ENCODE measurements around the gene ARNT2. TPM values are rescaled to one million over a fixed set of nuclear protein-coding genes. Genes with fewer than 3 reads are reported as not detected.

The ARNT2 gene
- total and polyA plus RNA-seq, 4 experiments from 2014 or later, result not detected

- Mint-ChIP-seq H3K27me3 (peaks cover 5 to 9% of the 10 kb centered on the region in 2 donors), H3K36me3 (no peaks in the 10 kb centered on the region), H3K27ac (no peak overlapping the region), H3K4me1 (no peaks in the 10 kb centered on the region), H3K4me3 (no peak overlapping the region), H3K9me3 (peaks cover 0 to 2% (median 0%) of the 10 kb centered on the region in 8 donors)
- Histone ChIP-seq H3K27ac (ENCODE audit: low read depth, low read length) (no peak overlapping the region), H3K4me3 (ENCODE audit: low read length in 2 of 2) (no peak overlapping the region), H3K4me1 (ENCODE audit: insufficient read depth, low read length) (no peaks in the 10 kb centered on the region), H3K9me3 (ENCODE audit: control insufficient read depth in 1 of 2, low read length in 2 of 2) (no peaks in the 10 kb centered on the region), H3K27me3 (ENCODE audit: insufficient read depth, low read length) (no peaks in the 10 kb centered on the region), H3K36me3 (ENCODE audit: insufficient read depth, low read length) (no peaks in the 10 kb centered on the region)
- POLR2A ChIA-PET (ENCODE audit: partially characterized antibody), result no interaction called here
- intact Hi-C loops (cut with micrococcal nuclease), result no loop called here
- CTCF ChIA-PET (ENCODE audit: partially characterized antibody), result no interaction called here
- no peak for DNase-seq
Observed at GRCh38 chr15:80607287-80607980, 203.3 kb downstream of the ARNT2 start.

DNA sequence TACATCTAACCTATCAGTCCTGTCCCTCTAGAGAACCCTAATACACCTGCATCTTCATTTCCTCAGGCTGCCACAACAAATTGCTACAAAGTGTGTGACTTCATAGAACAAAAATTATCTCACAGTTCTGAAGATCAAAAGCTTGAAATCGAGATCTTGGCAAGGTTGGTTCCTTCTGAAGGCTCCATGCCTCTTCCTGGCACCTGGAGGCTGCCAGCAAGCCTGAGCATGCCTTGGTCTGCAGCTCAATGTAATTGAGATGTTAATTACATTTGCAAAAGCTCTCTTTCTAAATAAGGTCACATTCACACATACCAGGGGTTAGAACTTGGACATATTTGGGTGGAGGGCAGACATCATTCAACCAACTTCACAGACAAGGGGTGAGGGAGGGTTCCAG, 204.5 kb downstream of the ARNT2 start:
- no peak overlapping the region for H3K4me3 Mint-ChIP-seq
- H3K27ac Mint-ChIP-seq, result no peak overlapping the region
- no peaks in the 10 kb centered on the region for H3K9me3 ChIP-seq (ENCODE audit: control insufficient read depth in 1 of 2, low read length in 2 of 2)
- no peak for DNase-seq
- intact Hi-C loops (cut with micrococcal nuclease), result no loop called here
- H3K4me1 ChIP-seq (ENCODE audit: insufficient read depth, low read length), result no peaks in the 10 kb centered on the region
- no peaks in the 10 kb centered on the region for H3K36me3 ChIP-seq (ENCODE audit: insufficient read depth, low read length)
- H3K4me1 Mint-ChIP-seq, result no peaks in the 10 kb centered on the region
- peaks cover 5 to 7% of the 10 kb centered on the region in 2 donors for H3K27me3 Mint-ChIP-seq
- no peaks in the 10 kb centered on the region for H3K27me3 ChIP-seq (ENCODE audit: insufficient read depth, low read length)
- H3K27ac ChIP-seq (ENCODE audit: low read depth, low read length), result no peak overlapping the region
- CTCF ChIA-PET (ENCODE audit: partially characterized antibody), result no interaction called here
- peaks cover 0 to 2% (median 0%) of the 10 kb centered on the region in 8 donors for H3K9me3 Mint-ChIP-seq
- no peaks in the 10 kb centered on the region for H3K36me3 Mint-ChIP-seq
- POLR2A ChIA-PET (ENCODE audit: partially characterized antibody), result no interaction called here
- H3K4me3 ChIP-seq (ENCODE audit: low read length in 2 of 2), result no peak overlapping the region

GRCh38 chr15:80609091-80609490, 204.9 kb downstream of the ARNT2 start:
- Mint-ChIP-seq H3K4me3 (no peak overlapping the region), H3K27me3 (peaks cover 5 to 7% of the 10 kb centered on the region in 2 donors), H3K27ac (no peak overlapping the region), H3K9me3 (peaks cover 0 to 2% (median 0%) of the 10 kb centered on the region in 8 donors), H3K4me1 (no peaks in the 10 kb centered on the region), H3K36me3 (no peaks in the 10 kb centered on the region)
- no peak for DNase-seq
- no peak overlapping the region for H3K27ac ChIP-seq (ENCODE audit: low read depth, low read length)
- H3K4me1 ChIP-seq (ENCODE audit: insufficient read depth, low read length), result no peaks in the 10 kb centered on the region
- POLR2A ChIA-PET (ENCODE audit: partially characterized antibody), result no interaction called here
- intact Hi-C loops (cut with micrococcal nuclease), result no loop called here
- H3K9me3 ChIP-seq (ENCODE audit: control insufficient read depth in 1 of 2, low read length in 2 of 2), result no peaks in the 10 kb centered on the region
- no peaks in the 10 kb centered on the region for H3K27me3 ChIP-seq (ENCODE audit: insufficient read depth, low read length)
- H3K36me3 ChIP-seq (ENCODE audit: insufficient read depth, low read length), result no peaks in the 10 kb centered on the region
- CTCF ChIA-PET (ENCODE audit: partially characterized antibody), result no interaction called here
- H3K4me3 ChIP-seq (ENCODE audit: low read length in 2 of 2), result no peak overlapping the region

DNA sequence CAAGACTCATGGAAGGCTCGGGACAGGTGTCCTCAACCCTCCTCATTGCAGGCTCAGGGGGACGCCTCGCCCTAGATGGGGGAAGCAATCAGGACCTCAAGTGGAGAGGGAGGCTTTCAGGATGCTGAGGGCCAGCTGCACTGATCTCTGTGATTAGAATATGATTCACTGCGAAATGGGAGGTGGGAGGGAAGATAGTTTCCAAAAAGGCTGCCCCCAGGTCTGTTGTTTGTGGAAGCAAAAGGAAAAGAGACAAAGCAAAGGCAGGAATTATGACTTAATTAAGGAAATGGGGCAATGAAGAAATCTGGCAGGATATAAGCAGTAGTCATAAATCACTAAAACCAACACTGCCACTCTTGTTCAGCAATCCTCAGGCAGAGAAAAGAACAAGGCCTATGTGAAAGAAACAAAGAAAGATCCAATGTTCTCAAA, 205.3 kb downstream of the ARNT2 start:
- Mint-ChIP-seq H3K27ac (no peak overlapping the region), H3K9me3 (peaks cover 0 to 1% (median 0%) of the 10 kb centered on the region in 8 donors), H3K4me1 (no peaks in the 10 kb centered on the region), H3K36me3 (no peaks in the 10 kb centered on the region), H3K4me3 (no peak overlapping the region), H3K27me3 (peaks cover 5% of the 10 kb centered on the region in 2 donors)
- Histone ChIP-seq H3K9me3 (ENCODE audit: control insufficient read depth in 1 of 2, low read length in 2 of 2) (no peaks in the 10 kb centered on the region), H3K27ac (ENCODE audit: low read depth, low read length) (no peak overlapping the region), H3K4me3 (ENCODE audit: low read length in 2 of 2) (no peak overlapping the region), H3K27me3 (ENCODE audit: insufficient read depth, low read length) (no peaks in the 10 kb centered on the region), H3K36me3 (ENCODE audit: insufficient read depth, low read length) (no peaks in the 10 kb centered on the region), H3K4me1 (ENCODE audit: insufficient read depth, low read length) (no peaks in the 10 kb centered on the region)
- intact Hi-C loops (cut with micrococcal nuclease), result no loop called here
- no peak for DNase-seq
- ChIA-PET POLR2A (ENCODE audit: partially characterized antibody) (no interaction called here), CTCF (ENCODE audit: partially characterized antibody) (no interaction called here)

DNA sequence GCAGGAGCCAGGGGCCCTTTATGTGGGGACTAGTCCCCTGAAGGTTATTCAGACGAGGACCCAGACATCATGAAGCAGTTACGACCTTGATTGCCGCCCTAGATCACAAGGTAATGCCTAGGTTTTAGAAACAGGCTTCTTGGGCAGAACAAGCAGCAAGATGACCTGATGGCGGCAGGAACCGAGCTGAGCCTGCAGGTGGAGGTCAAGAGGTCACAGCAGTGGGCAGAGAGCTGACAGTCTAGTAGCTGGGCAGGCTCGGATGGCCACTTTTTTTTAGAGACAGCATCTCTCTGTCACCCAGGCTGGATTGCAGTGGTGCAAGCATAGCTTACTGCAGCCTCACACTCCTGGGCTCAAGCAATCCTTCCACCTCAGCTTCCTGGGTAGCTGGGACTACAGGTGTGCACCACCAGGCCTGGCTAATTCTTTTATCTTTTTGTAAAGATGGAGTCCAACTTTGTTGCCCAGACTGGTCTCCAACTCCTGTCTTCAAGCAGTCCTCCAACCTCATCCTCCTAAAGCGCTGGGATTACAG, 207.4 kb downstream of the ARNT2 start:
- Mint-ChIP-seq H3K4me3 (no peak overlapping the region), H3K27me3 (peaks cover 5 to 9% of the 10 kb centered on the region in 2 donors), H3K36me3 (no peaks in the 10 kb centered on the region), H3K4me1 (no peaks in the 10 kb centered on the region), H3K9me3 (no peaks in the 10 kb centered on the region), H3K27ac (no peak overlapping the region)
- H3K9me3 ChIP-seq (ENCODE audit: control insufficient read depth in 1 of 2, low read length in 2 of 2), result no peaks in the 10 kb centered on the region
- intact Hi-C loops (cut with micrococcal nuclease), result no loop called here
- H3K27me3 ChIP-seq (ENCODE audit: insufficient read depth, low read length), result no peaks in the 10 kb centered on the region
- no peak for DNase-seq
- H3K4me1 ChIP-seq (ENCODE audit: insufficient read depth, low read length), result no peaks in the 10 kb centered on the region
- no peak overlapping the region for H3K4me3 ChIP-seq (ENCODE audit: low read length in 2 of 2)
- CTCF ChIA-PET (ENCODE audit: partially characterized antibody), result no interaction called here
- H3K27ac ChIP-seq (ENCODE audit: low read depth, low read length), result no peak overlapping the region
- no peaks in the 10 kb centered on the region for H3K36me3 ChIP-seq (ENCODE audit: insufficient read depth, low read length)
- POLR2A ChIA-PET (ENCODE audit: partially characterized antibody), result no interaction called here

DNA sequence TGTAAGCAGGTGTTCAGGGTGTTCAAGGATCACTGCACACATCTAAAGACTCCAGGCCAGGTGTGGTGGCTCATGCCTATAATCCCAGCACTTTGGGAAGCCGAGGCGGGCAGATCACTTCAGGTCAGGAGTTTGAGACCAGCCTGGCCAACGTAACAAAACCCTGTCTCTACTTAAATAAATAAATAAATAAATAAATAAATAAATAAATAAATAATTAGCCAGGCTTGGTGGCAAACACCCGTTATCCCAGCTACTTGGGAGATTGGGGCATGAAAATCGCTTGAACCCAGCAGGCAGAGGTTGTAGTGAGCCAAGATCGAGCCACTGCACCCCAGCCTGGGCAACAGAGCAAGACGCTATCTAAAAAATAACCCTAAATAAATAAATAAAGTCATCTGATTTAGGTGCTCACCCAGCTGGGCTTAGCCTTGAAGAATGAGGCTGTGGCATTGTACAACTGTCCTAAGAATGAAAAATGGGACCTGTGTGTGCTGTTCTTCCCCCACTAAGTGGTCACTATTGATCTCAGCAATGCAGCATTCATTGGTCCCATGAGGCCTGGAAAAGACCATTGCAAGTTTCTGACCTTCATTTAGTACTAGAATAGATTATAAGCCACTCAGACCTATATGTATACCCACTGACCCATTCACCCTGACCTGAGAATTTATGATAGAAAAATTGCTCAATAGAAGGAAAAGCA, 208.1 kb downstream of the ARNT2 start:
- H3K36me3 ChIP-seq (ENCODE audit: insufficient read depth, low read length), result no peaks in the 10 kb centered on the region
- no peak overlapping the region for H3K27ac ChIP-seq (ENCODE audit: low read depth, low read length)
- no peak overlapping the region for H3K4me3 ChIP-seq (ENCODE audit: low read length in 2 of 2)
- no peaks in the 10 kb centered on the region for H3K4me1 ChIP-seq (ENCODE audit: insufficient read depth, low read length)
- intact Hi-C loops (cut with micrococcal nuclease), result no loop called here
- POLR2A ChIA-PET (ENCODE audit: partially characterized antibody), result no interaction called here
- no peaks in the 10 kb centered on the region for H3K27me3 ChIP-seq (ENCODE audit: insufficient read depth, low read length)
- Mint-ChIP-seq H3K36me3 (no peaks in the 10 kb centered on the region), H3K4me3 (no peak overlapping the region), H3K9me3 (no peaks in the 10 kb centered on the region), H3K4me1 (no peaks in the 10 kb centered on the region), H3K27ac (no peak overlapping the region), H3K27me3 (peaks cover 5 to 9% of the 10 kb centered on the region in 2 donors)
- CTCF ChIA-PET (ENCODE audit: partially characterized antibody), result no interaction called here
- DNase-seq, result no peak
- H3K9me3 ChIP-seq (ENCODE audit: control insufficient read depth in 1 of 2, low read length in 2 of 2), result no peaks in the 10 kb centered on the region

GRCh38 chr15:80613762-80614365, 209.7 kb downstream of the ARNT2 start:
- Histone ChIP-seq H3K27me3 (ENCODE audit: insufficient read depth, low read length) (no peaks in the 10 kb centered on the region), H3K36me3 (ENCODE audit: insufficient read depth, low read length) (no peaks in the 10 kb centered on the region), H3K4me1 (ENCODE audit: insufficient read depth, low read length) (no peaks in the 10 kb centered on the region), H3K27ac (ENCODE audit: low read depth, low read length) (no peak overlapping the region), H3K9me3 (ENCODE audit: control insufficient read depth in 1 of 2, low read length in 2 of 2) (no peaks in the 10 kb centered on the region), H3K4me3 (ENCODE audit: low read length in 2 of 2) (no peak overlapping the region)
- H3K4me3 Mint-ChIP-seq, result no peak overlapping the region
- ChIA-PET CTCF (ENCODE audit: partially characterized antibody) (interaction anchor here (0.9 kb wide), 1 partner anchor 162 kb away, joined by 3 read pairs; no protein-coding TSS in a partner anchor), POLR2A (ENCODE audit: partially characterized antibody) (no interaction called here)
- peaks cover 11 to 17% of the 10 kb centered on the region in 2 donors for H3K27me3 Mint-ChIP-seq
- H3K9me3 Mint-ChIP-seq, result peaks cover 0 to 5% (median 0%) of the 10 kb centered on the region in 8 donors
- H3K4me1 Mint-ChIP-seq, result no peaks in the 10 kb centered on the region
- intact Hi-C loops (cut with micrococcal nuclease), result no loop called here
- DNase-seq, result no peak
- H3K27ac Mint-ChIP-seq, result no peak overlapping the region
- H3K36me3 Mint-ChIP-seq, result no peaks in the 10 kb centered on the region
